Measurements from ENCODE around the gene SLC26A3. TPM values are rescaled to one million over a fixed set of nuclear protein-coding genes. Genes with fewer than 3 reads are reported as not detected.

The SLC26A3 gene
- total and polyA plus RNA-seq, 2 of the 8 experiments (the other 6 are each of a cell fraction or from before 2014, with no cell fraction given), result not detected

DNA sequence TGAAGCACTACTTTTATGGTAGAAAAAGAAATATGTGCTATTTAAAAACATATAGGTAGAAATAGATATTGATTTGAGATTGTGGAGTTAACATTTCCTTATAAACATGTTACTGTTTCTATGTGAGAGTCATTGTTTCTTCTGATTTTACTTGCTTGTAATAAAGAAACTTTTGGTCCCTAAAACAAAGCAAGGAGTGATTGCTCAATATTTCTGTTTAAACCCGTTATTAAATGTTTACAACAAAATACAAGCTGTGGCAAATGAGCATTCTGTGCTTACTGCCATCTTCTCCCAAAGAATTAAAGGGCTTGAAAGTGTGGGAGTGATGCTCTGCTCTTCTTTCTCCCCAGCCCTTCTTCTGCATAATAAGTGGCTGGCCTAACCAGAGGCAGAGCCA, 81.7 kb downstream of the SLC26A3 start:
- Histone ChIP-seq H3K56ac (replicated peaks; ENCODE audit: insufficient read length, low read depth, low read length) (no peak overlapping the region), H4K5ac (ENCODE audit: insufficient read length, low read depth, low read length) (no peak overlapping the region), H2BK20ac (ENCODE audit: low read length) (no peak overlapping the region), H4K91ac (replicated peaks; ENCODE audit: insufficient read length, low read length) (no peak overlapping the region), H3K79me2 (ENCODE audit: control insufficient read depth in 1 of 2, insufficient read depth in 2 of 2, low read length in 2 of 2) (no peaks in the 10 kb centered on the region), H3K27me3 (replicated peaks in 1 of 4; ENCODE audit: control insufficient read depth in 3 of 4, extremely low read depth in 1 of 4, insufficient read depth in 3 of 4, low read length in 3 of 4) (no peaks in the 10 kb centered on the region), H2BK15ac (ENCODE audit: low read length) (no peak overlapping the region), H3K36me3 (ENCODE audit: control insufficient read depth in 2 of 4, insufficient read depth in 4 of 4, low read length in 3 of 4) (no peaks in the 10 kb centered on the region), H3K23me2 (ENCODE audit: low read depth, low read length) (no peaks in the 10 kb centered on the region), H3K14ac (ENCODE audit: insufficient read length) (no peak overlapping the region), H3K4ac (replicated peaks; ENCODE audit: insufficient read length, low read depth, low read length) (no peak overlapping the region), H4K20me1 (replicated peaks in 1 of 2; ENCODE audit: control insufficient read depth in 1 of 2, insufficient read depth in 2 of 2, low read length in 2 of 2) (no peaks in the 10 kb centered on the region), H2BK120ac (replicated peaks; ENCODE audit: low read depth, low read length) (no peak overlapping the region), H3K79me1 (ENCODE audit: low read depth, low read length) (no peaks in the 10 kb centered on the region), H2BK12ac (ENCODE audit: low read depth, low read length) (no peak overlapping the region), H3K18ac (ENCODE audit: extremely low read depth, low read length) (no peak overlapping the region), H3K27ac (ENCODE audit: low read depth, low read length) (no peak overlapping the region), H4K8ac (ENCODE audit: extremely low read depth, insufficient read depth, low read length) (no peak overlapping the region), H3K4me3 (ENCODE audit: extremely low read depth in 1 of 4, insufficient read depth in 2 of 4, low read depth in 3 of 4, low read length in 4 of 4) (no peak overlapping the region), H2AK5ac (ENCODE audit: low read depth, low read length) (no peak overlapping the region), H3K9ac (replicated peaks in 1 of 4; ENCODE audit: extremely low read depth in 1 of 4, low read depth in 3 of 4, low read length in 3 of 4) (no peak overlapping the region), H3K4me1 (replicated peaks in 1 of 4; ENCODE audit: control insufficient read depth in 3 of 4, insufficient read depth in 4 of 4, low read length in 3 of 4) (no peaks in the 10 kb centered on the region), H3K4me2 (ENCODE audit: insufficient read depth in 1 of 2, low read depth in 2 of 2, low read length in 2 of 2) (no peak overlapping the region), H2AFZ (ENCODE audit: low read length) (no peak overlapping the region), H2BK5ac (ENCODE audit: low read depth, low read length) (no peak overlapping the region), H3K23ac (ENCODE audit: insufficient read length) (no peak overlapping the region), H3K9me3 (ENCODE audit: insufficient read depth in 2 of 2, low read depth in 1 of 2, low read length in 1 of 2) (no peaks in the 10 kb centered on the region)
- DNase-seq (ENCODE audit: low read depth in 1 of 2, low spot score in 2 of 2) (no peak), FAIRE-seq (no peak)
- 68% methylated on average over 1 of the region's 1 CpG; no CpG with 5 or more reads in 1 of the 2 experiments for WGBS, 2 experiments (ENCODE audit: extremely low coverage in 1 of 2, insufficient coverage in 1 of 2, insufficient read length in 1 of 2, insufficient replicate concordance in 2 of 2, low coverage in 1 of 2, low lambda C conversion rate in 2 of 2, missing lambda C conversion rate in 1 of 2)
- ChIA-PET POLR2A (ENCODE audit: partially characterized antibody) (no interaction called here), CTCF (ENCODE audit: partially characterized antibody) (interaction anchor here (1.5 to 2.2 kb wide), 2 partner anchors 17 to 258 kb away, joined by 3 to 9 read pairs; no protein-coding TSS in a partner anchor)
- TF ChIP-seq KDM1A (IDR thresholded peaks at IDR 0.05; ENCODE audit: borderline replicate concordance, low read length), result no peak
- TF ChIP-seq, protein P1, sequence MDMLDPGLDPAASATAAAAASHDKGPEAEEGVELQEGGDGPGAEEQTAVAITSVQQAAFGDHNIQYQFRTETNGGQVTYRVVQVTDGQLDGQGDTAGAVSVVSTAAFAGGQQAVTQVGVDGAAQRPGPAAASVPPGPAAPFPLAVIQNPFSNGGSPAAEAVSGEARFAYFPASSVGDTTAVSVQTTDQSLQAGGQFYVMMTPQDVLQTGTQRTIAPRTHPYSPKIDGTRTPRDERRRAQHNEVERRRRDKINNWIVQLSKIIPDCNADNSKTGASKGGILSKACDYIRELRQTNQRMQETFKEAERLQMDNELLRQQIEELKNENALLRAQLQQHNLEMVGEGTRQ (IDR thresholded peaks at IDR 0.05; ENCODE audit: low read length), result no peak
- no peak for TF ChIP-seq CREB1 (IDR thresholded peaks at IDR 0.05)
- no peak for TF ChIP-seq RNF2 (IDR thresholded peaks at IDR 0.05; ENCODE audit: borderline replicate concordance, low read depth, low read length, missing control alignments, poor library complexity, severe bottlenecking)
- TF ChIP-seq, protein P2, sequence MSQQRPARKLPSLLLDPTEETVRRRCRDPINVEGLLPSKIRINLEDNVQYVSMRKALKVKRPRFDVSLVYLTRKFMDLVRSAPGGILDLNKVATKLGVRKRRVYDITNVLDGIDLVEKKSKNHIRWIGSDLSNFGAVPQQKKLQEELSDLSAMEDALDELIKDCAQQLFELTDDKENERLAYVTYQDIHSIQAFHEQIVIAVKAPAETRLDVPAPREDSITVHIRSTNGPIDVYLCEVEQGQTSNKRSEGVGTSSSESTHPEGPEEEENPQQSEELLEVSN (IDR thresholded peaks at IDR 0.05), result no peak
- no peak for TF ChIP-seq CTCF (IDR thresholded peaks at IDR 0.05; ENCODE audit: control extremely low read depth in 1 of 3, insufficient read depth in 1 of 3, low read depth in 1 of 3, low read length in 3 of 3)
- no peak for TF ChIP-seq SAP30 (IDR thresholded peaks at IDR 0.05; ENCODE audit: insufficient read depth, insufficient replicate concordance, low read length)
- no peak for TF ChIP-seq RAD21 (IDR thresholded peaks at IDR 0.05 in 1 of 2, conservative IDR thresholded peaks at IDR 0.05 in 1 of 2; ENCODE audit: low read depth in 2 of 2, low read length in 2 of 2)
- TF ChIP-seq CBX5 (IDR thresholded peaks at IDR 0.05; ENCODE audit: low read depth, low read length), result no peak
